ENCODE data around the gene NAV2. TPM values are rescaled to one million over a fixed set of nuclear protein-coding genes. Genes with fewer than 3 reads are reported as not detected.
"Not testable (repeated sequence)": the region's sequence is repeated elsewhere in the genome, so short reads cannot be mapped to it uniquely, and the experiment has no call there.

Gene NAV2
- total RNA-seq, 1 donor from 2014 or later = 10.3 TPM

DNA sequence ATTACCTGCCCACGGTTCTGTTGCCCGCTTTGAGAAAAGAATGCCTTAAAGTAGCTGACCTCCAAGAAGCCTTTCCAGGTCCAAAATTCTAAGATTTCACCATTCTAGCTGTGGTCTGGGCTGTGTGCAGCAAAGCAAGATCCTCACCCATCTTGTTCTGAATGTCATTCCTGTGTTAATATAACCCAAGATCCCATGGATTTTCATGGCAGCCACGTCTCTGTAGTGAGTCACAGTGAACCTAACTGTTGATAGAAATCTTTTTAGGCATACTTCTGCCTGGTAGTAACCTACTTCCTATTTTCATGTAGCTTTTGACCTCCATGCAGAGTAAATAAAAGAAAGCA is 210.0 kb downstream of the NAV2 start:
- H3K27me3 Mint-ChIP-seq = peaks cover 14% of the 10 kb centered on the region

DNA sequence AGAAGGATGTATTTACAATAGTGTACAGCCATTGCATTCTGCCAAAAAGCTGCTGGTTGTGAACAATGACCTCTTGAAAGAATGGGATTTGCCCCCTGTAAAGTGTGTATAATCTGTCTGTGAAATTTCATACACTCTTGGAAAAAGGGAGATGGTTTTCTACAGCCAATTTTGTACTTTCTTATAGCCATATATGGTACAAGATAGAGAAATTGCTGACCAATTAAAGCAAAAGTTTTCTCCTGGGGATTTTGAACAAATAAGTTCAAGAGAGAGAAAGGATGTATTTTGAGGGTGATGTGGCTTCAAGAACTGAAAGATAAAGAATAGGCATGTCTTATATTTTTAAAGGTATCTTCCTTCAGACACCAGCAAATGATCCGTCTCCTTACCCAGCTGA is 211.0 kb downstream of the NAV2 start:
- TF ChIP-seq, protein P1, sequence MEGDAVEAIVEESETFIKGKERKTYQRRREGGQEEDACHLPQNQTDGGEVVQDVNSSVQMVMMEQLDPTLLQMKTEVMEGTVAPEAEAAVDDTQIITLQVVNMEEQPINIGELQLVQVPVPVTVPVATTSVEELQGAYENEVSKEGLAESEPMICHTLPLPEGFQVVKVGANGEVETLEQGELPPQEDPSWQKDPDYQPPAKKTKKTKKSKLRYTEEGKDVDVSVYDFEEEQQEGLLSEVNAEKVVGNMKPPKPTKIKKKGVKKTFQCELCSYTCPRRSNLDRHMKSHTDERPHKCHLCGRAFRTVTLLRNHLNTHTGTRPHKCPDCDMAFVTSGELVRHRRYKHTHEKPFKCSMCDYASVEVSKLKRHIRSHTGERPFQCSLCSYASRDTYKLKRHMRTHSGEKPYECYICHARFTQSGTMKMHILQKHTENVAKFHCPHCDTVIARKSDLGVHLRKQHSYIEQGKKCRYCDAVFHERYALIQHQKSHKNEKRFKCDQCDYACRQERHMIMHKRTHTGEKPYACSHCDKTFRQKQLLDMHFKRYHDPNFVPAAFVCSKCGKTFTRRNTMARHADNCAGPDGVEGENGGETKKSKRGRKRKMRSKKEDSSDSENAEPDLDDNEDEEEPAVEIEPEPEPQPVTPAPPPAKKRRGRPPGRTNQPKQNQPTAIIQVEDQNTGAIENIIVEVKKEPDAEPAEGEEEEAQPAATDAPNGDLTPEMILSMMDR (IDR thresholded peaks at IDR 0.05) = no peak
- Mint-ChIP-seq H3K27ac (no peak overlapping the region), H3K27me3 (peaks cover 17% of the 10 kb centered on the region), H3K9me3 (no peaks in the 10 kb centered on the region), H3K4me1 (no peaks in the 10 kb centered on the region), H3K4me3 (no peak overlapping the region), H3K36me3 (ENCODE audit: low read depth) (no peaks in the 10 kb centered on the region)
- POLR2A ChIA-PET = no interaction called here
- DNase-seq (no peak), ATAC-seq (ENCODE audit: low read depth) (no peak)
- intact Hi-C loops (cut with micrococcal nuclease) = no loop called here
- CTCF ChIA-PET = no interaction called here

More for the DNA sequence above, 210.0 kb downstream of the NAV2 start:
- intact Hi-C loops (cut with micrococcal nuclease) = no loop called here
- Mint-ChIP-seq H3K36me3 (ENCODE audit: low read depth) (no peaks in the 10 kb centered on the region), H3K9me3 (no peaks in the 10 kb centered on the region), H3K4me1 (no peaks in the 10 kb centered on the region), H3K27ac (no peak overlapping the region), H3K4me3 (no peak overlapping the region)
- CTCF ChIA-PET = no interaction called here
- DNase-seq (no peak), ATAC-seq (ENCODE audit: low read depth) (no peak)
- POLR2A ChIA-PET = no interaction called here
- TF ChIP-seq, protein P1 (IDR thresholded peaks at IDR 0.05) = no peak

DNA sequence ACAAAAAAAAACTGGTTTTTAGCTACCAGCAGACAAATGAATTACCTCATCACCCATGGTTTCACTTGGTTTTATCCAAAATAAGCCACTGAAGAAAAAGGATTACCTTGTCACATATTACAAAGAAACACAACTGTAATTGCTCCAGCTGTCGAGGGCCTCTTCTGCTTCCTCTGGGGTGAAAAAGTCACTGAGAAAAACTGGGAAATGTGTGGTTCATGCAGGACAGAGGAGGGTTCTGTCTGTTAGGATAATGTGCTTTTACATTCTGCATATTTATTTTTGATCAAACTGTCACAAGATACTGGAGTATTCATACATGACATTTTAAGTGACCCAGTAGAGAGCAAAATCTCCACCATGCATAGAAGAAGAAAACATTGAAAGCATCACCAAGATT is 211.7 kb downstream of the NAV2 start:
- H3K4me3 Mint-ChIP-seq = no peak overlapping the region
- H3K9me3 Mint-ChIP-seq = no peaks in the 10 kb centered on the region
- ChIA-PET POLR2A (no interaction called here), CTCF (no interaction called here)
- no peaks in the 10 kb centered on the region for H3K4me1 Mint-ChIP-seq
- TF ChIP-seq, protein P1 (IDR thresholded peaks at IDR 0.05) = no peak
- DNase-seq = no peak
- intact Hi-C loops (cut with micrococcal nuclease) = no loop called here
- no peaks in the 10 kb centered on the region for H3K36me3 Mint-ChIP-seq (ENCODE audit: low read depth)
- H3K27me3 Mint-ChIP-seq = peaks cover 16% of the 10 kb centered on the region
- no peak overlapping the region for H3K27ac Mint-ChIP-seq
- no peak for ATAC-seq (ENCODE audit: low read depth)

GRCh38 chr11:19924716-19925115 is 212.1 kb downstream of the NAV2 start:
- TF ChIP-seq, protein P1 (IDR thresholded peaks at IDR 0.05) = no peak
- intact Hi-C loops (cut with micrococcal nuclease) = no loop called here
- Mint-ChIP-seq H3K4me3 (no peak overlapping the region), H3K9me3 (no peaks in the 10 kb centered on the region), H3K36me3 (ENCODE audit: low read depth) (no peaks in the 10 kb centered on the region), H3K27ac (no peak overlapping the region), H3K27me3 (peaks cover 12% of the 10 kb centered on the region), H3K4me1 (no peaks in the 10 kb centered on the region)
- CTCF ChIA-PET = no interaction called here
- DNase-seq = no peak
- ATAC-seq (ENCODE audit: low read depth) = no peak
- POLR2A ChIA-PET = no interaction called here

- H3K27ac Mint-ChIP-seq; H3K36me3 Mint-ChIP-seq (ENCODE audit: low read depth); ATAC-seq (ENCODE audit: low read depth); H3K9me3 Mint-ChIP-seq; intact Hi-C loops (cut with micrococcal nuclease); POLR2A ChIA-PET; CTCF ChIA-PET; H3K4me1 Mint-ChIP-seq; H3K27me3 Mint-ChIP-seq; H3K4me3 Mint-ChIP-seq; DNase-seq: not testable (repeated sequence)
Measured at GRCh38 chr11:19927403-19927802, 214.8 kb downstream of the NAV2 start.

DNA sequence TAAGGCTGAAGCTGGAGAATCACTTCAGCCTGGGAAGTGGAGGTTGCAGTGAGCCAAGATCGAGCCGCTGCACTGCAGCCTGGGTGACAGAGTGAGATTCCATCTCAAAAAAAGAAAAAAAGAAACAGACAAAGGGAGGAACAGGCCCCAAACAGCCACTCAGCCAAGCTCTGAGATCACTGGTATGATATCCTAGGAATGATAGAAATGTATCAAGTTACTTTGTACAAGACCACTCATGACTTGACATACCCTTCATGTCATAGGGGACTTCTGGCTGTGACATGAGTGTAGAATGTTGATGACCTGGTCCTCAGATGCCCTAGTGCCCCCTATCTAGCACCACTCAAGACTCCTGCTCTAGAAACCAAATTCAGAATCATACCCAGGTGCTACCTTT is 216.5 kb downstream of the NAV2 start:
- no peak overlapping the region for H3K4me3 Mint-ChIP-seq
- no peak for DNase-seq
- TF ChIP-seq, protein P1 (IDR thresholded peaks at IDR 0.05) = no peak
- peaks cover 10% of the 10 kb centered on the region for H3K27me3 Mint-ChIP-seq
- H3K4me1 Mint-ChIP-seq = no peaks in the 10 kb centered on the region
- ChIA-PET CTCF (no interaction called here), POLR2A (no interaction called here)
- no peak overlapping the region for H3K27ac Mint-ChIP-seq
- intact Hi-C loops (cut with micrococcal nuclease) = no loop called here
- H3K36me3 Mint-ChIP-seq (ENCODE audit: low read depth) = no peaks in the 10 kb centered on the region
- H3K9me3 Mint-ChIP-seq = no peaks in the 10 kb centered on the region
- no peak for ATAC-seq (ENCODE audit: low read depth)

Measured in activated B cell treated with CpG ODN at 0.5 μM for 24 hours (primary cell).